SK-N-DZ (cell line): Measurements from ENCODE around the gene SYT8.
"Not testable (repeated sequence)": the region's sequence is repeated elsewhere in the genome, so short reads cannot be mapped to it uniquely, and the experiment has no call there.

Source experiments
- DNase-seq: peaks from one replicate; pipeline ENCODE4 v3.0.0-alpha.2; 2015; ENCODE audit warnings: low spot score

The SYT8 gene

GRCh38 chr11:1872267-1872985, 37.6 kb downstream of the SYT8 start:
- no peak for DNase-seq

DNA sequence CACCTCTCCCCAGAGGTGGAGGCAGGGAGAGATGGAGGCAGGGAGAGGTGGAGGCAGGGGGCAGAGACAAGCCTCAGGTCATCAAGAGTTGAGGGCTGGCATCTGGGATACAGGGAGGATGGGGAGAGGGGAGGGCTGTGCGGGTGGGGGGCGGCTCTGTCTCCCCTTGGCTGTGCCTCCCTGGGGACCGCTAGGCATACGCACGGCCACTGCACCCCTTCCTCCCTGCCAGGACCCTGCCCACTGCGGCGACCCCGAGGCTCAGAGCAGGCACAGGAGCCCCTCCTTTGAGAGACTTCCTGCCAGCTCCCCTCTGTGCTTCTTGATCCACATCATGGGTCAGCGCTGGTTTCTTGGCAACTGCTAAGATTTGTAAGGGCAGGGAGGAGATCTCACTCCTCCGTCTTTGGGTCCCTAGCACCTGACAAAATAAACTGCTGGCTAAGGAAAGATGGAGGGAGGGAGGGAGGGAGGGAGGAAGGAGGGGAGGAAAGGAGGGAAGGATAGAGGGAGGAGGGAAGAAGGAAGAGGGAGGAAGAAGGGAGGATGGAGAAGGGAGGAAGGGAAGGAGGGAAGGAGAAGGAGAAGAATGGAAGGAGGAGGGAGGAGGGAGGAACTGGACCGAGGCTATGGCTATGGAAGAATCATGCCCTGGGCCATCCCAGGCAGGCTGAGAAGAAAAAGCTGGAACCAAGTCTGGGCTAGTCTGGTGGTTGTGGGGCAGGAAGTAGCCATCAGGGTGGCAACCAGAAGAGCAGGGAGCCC, 38.4 kb downstream of the SYT8 start:
- DNase-seq, result no peak

- not testable (repeated sequence) for DNase-seq
These were observed 39.0 kb downstream of the SYT8 start for GRCh38 chr11:1873813-1874150.

DNA sequence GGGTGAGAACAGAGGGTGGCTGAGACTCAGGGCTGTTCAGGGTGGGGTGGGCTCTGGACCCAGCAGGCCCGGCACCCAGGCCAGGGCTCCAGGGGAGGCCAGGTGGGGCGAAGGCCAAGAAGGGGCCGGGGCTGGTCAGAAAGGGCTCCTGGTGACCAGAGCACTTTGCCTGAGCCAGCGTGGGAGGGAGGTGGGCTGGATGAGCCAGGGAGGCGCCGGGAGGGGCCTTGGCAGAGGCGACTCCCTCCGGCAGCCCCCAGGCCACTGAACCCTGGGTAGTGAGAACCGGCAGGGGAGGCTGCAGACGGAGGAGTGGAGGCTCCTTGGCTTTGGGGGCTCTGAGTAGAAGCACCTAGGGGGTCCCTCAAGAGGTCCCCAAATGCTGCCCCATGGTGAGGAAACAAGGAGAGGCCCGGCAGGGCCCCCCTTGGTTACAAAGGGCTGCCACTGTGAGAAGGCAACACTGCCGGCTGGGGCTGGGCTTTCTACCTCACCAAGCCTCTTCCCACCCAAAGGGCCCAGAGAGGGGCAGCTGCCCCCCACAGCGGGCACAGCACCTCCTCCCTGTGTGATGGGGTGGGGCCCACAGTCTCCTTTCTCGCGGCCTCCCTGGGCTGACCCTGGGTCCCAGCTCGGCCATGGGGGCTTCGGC, 39.8 kb downstream of the SYT8 start:
- DNase-seq, result not testable (repeated sequence)

GRCh38 chr11:1875093-1875850, 40.5 kb downstream of the SYT8 start:
- DNase-seq, result no peak

GRCh38 chr11:1875851-1876301, 41.1 kb downstream of the SYT8 start:
- not testable (repeated sequence) for DNase-seq

- peak; percentile 64 for DNase-seq
These were observed 41.7 kb downstream of the SYT8 start for GRCh38 chr11:1876361-1877063.

- no peak for DNase-seq
These were observed 42.7 kb downstream of the SYT8 start for GRCh38 chr11:1877211-1878136.

DNA sequence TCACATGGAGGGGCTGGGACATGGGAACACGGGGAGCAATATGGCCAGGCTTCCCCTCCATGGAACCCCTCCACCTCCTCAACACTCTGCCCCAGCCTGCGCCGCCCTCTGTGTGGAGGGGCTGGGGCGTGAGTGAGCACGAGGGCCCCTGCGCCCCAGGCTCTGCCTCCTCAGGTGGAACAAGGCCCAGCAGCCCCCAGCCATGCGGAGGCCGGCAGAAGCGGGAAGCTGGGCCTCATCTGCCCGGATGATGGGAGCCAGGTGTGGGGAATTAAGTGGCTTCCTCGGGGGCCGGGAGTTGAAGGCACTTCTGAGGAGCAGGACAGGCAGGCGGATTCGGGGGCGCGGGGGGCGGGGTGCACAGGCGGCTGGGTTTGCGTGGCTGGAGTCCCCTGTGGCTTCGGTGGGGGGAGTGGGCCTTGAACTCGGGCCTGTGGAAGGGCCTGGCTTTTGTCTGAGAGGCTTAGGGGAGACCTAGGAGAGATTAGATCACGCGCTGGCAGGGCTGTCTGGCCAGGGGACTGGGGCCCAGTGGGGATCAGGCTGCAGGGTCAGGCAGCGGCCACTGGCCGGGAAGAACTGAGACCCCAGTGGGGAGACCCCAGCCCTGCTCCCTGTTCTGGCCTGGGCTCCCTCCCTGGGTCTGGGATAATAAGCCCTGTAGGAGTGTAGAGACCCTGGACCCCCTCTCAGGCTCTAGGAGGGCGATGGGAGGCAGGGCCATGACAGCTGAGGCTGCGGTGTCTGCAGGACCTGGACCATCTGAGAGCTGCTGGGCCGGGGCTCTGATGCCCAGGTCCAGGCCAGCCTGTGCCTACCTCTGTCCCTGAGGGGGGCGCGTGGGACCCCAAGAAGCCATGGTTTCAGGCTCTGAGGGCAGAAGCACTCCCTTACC, 43.6 kb downstream of the SYT8 start:
- DNase-seq, result peak; percentile 34

GRCh38 chr11:1879342-1879940, 44.7 kb downstream of the SYT8 start:
- DNase-seq, result no peak

GRCh38 chr11:1879941-1880720, 45.3 kb downstream of the SYT8 start:
- no peak for DNase-seq

DNA sequence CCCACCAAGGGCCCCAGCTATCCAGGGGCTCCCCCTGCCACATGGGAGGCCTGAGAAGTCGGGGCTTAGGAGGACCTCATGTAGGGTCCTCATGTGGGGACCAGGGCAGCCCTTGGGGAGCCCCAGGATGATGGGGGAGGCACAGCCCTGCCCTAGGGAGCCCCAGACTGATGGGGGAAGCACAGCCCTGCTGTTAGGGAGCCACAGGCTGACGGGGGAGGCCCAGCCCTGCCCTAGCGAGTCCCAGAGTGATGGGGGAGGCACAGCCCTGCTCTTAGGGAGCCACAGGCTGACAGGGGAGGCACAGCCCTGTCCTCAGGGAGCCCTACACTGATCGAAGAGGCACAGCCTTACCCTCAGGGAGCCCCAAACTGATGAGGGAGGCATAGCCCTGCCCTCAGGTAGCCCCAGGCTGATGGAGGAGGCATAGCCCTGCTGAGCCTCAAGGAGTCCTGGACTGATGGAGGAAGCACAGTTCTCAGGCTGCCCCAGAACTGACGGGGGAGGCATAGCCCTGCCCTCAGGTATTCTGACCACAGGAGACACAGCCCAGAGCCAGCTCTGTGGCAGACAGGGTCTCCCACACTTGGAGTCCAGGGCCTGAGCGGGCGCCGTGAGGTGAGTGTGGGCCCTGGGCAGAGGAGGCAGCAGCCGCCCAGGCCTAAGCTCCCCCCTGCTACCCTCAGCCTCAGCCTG, 46.1 kb downstream of the SYT8 start:
- no peak for DNase-seq

- DNase-seq, result no peak
These were observed 46.9 kb downstream of the SYT8 start for GRCh38 chr11:1881442-1882264.

GRCh38 chr11:1882265-1883238, 47.8 kb downstream of the SYT8 start:
- DNase-seq, result peak; percentile 70
